ENCODE measurements around the gene GPSM1.
A peak's percentile ranks its signal among the peaks of the same experiment; 100 is the strongest.

Gene GPSM1

DNA sequence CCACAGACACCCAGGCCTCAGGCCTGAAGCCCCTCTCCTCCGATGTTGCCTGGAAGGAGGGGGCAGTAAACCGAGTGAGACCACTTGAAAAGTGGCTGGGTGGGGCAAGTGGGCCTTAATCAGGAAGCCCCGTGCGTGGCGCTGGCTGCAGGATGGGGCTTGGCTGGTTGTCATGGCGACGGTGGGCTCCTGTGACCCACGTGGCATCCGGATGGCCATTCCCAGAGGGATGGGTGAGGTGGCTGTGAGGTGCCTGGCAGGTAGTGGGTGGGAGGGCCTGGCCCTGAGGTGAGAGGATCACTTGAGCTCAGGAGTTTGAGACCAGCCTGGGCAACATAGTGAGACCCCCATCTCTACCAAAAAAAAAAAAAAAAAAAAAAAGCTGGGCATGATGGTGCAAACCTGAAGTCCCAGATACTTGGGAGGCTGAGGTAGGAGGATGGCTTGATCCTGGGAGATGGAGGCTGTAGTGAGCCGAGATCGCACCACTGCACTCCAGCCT is 5.2 kb downstream of the GPSM1 start:
- no peak for DNase-seq (ENCODE audit: low read depth in 2 of 2)

GRCh38 chr9:136333045-136333444 is 5.7 kb downstream of the GPSM1 start:
- DNase-seq (ENCODE audit: low read depth in 2 of 2): no peak

GRCh38 chr9:136333486-136333885 is 6.1 kb downstream of the GPSM1 start:
- DNase-seq (ENCODE audit: low read depth in 2 of 2): no peak

DNA sequence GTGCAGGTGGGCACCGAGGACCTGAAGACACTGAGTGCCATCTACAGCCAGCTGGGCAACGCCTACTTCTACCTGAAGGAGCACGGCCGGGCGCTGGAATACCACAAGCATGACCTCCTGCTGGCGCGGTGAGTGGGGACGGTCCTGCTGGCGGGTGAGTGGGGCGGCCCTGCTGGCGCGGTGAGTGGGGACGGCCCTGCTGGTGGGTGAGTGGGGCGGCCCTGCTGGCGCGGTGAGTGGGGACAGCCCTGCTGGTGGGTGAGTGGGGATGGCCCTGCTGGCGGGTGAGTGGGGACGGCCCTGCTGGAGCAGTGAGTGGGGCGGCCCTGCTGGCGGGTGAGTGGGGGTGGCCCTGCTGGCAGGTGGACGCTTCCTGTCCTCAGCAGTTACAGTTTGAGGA is 7.2 kb downstream of the GPSM1 start:
- DNase-seq (ENCODE audit: low read depth in 2 of 2): no peak

- no peak for DNase-seq (ENCODE audit: low read depth in 2 of 2)
These were observed 8.2 kb downstream of the GPSM1 start for GRCh38 chr9:136335296-136336155.

GRCh38 chr9:136336156-136336870 is 9.0 kb downstream of the GPSM1 start:
- no peak for DNase-seq (ENCODE audit: low read depth in 2 of 2)

DNA sequence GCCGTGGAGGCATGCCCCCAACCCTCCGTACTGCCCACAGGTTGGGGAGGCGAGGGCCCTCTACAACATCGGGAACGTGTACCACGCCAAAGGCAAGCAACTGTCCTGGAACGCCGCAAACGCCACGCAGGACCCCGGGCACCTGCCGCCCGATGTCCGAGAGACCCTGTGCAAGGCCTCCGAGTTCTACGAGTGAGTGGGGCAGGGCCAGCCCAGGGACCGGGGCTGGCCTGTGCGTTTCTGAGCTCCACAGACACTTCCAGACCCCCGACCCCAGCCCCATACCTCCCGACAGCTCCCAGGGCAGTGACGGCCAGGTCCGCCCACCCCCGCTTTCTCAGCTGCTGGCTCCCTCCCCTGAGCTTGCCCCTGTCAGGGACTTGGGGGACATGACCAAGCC is 9.5 kb downstream of the GPSM1 start:
- DNase-seq (ENCODE audit: low read depth in 2 of 2): no peak

GRCh38 chr9:136337416-136338395 is 10.4 kb downstream of the GPSM1 start:
- no peak for DNase-seq (ENCODE audit: low read depth in 2 of 2)

- no peak for DNase-seq (ENCODE audit: low read depth in 2 of 2)
These were observed 11.2 kb downstream of the GPSM1 start for GRCh38 chr9:136338511-136338910.

DNA sequence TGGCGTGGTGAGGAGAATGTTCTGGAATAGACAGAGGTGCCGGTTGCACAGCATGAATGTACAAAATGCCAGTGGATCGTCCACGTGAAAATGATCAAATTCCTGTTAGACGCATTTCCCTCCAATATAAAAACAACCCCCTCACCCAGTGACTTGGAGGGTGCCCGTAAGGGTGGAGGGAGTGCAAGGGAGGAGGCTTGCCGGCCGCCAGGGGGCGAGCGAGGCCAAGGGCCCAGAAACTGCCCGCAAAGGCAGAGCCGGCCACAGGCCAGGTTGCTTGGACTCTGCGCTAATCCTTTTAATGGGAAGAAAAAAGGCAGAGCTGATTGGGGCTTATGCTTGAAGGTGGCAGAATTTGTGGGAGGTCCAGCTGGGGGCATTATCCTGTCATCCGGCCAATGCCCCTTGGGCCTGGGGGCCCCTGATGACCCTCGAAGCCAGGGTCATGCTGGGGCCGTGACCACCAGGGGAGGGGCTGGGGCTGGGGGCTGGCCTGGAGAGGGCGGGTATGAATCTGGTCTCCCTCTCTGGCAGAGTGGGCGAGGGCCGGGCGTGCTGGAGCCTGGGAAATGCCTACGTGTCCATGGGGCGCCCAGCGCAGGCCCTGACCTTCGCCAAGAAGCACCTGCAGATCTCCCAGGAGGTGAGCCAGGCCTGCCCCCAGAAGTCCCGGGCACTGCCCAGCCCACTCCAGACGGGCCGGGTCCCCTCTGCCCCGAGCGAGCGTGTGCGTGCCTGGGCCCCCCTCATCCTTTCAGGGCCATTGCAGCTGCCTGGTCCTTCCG is 12.0 kb downstream of the GPSM1 start:
- no peak for DNase-seq (ENCODE audit: low read depth in 2 of 2)

- no peak for DNase-seq (ENCODE audit: low read depth in 2 of 2)
These were observed 12.6 kb downstream of the GPSM1 start for GRCh38 chr9:136339958-136340310.

DNA sequence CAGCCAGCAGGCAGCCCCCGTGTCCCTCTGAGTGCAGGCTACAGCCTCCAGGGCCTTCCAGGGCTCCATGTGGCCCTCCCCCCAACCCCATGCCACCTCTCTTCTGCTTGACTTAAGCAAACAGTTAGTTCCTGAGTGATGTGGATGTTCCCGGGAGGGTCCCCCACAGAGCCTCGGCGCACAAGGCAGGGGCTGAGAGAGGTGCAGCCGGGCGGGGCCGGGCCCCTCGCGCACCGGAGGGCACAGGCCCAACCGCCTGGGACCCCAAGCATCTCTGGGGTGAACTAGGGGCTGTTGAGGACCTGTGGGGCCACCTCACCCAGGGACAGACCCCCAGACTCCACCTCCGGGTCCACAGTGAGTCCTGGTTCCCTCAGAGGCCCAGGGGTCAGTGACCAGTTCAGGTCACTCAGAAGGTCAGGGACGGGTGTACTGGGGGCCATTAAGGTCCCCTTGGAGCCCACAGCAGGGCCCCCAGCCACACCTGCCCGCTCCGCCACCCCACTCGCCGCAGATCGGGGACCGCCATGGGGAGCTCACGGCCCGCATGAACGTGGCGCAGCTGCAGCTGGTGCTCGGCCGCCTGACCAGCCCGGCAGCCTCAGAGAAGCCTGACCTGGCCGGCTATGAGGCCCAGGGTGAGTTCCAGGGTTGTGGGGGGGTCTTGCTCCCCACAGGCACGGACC is 13.2 kb downstream of the GPSM1 start:
- DNase-seq (ENCODE audit: low read depth in 2 of 2): no peak

DNA sequence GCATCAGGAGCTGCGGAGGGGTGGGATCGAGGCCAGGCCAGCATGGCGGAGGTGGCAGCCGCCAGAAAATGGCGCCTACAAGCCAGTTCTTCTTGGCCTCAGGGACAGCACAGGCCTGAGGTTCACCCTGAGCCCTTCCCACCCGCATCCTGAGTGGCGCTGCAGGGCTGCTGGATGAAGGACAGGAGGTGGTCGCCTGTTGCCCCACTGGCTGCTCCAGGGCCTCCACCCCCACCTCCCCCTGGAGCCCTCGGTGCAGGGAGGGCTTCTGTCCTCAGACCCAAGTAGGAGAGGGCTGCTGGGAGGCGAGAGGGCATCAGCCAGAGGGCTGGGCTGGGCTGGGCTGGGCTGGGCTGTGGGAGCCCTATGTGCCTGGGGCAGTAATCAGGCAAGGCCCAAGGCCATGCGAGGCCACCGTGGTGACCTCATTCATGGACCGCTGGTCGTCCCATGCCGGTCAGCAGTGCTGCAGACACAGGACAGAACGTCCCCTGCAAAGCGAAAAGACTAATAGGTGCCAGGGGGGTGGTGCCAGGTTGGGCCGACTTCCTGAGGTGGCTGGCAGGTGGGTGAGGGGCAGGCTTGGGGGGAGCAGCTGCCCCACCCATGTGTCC is 13.8 kb downstream of the GPSM1 start:
- no peak for DNase-seq (ENCODE audit: low read depth in 2 of 2)

DNA sequence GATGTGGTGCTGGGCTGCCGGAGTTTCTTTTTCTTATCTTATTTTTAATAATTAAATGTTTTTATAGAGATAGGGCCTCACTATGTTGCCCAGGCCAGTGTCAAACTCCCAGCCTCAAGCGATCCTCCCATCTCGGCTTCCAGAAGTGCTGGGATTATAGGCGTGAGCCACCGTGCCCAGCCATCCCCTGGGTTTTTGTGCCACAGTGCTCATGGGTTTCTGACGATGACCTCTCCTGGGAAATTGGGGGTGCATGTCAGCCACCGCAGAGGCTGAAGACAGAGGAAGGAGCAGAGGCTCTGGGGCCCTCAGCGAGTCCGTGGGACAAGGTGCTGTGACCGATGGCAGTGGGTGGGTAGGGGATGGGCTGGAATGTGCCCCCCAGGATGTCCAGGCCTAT is 14.4 kb downstream of the GPSM1 start:
- no peak for DNase-seq (ENCODE audit: low read depth in 2 of 2)

GRCh38 chr9:136342181-136343120 is 15.1 kb downstream of the GPSM1 start:
- DNase-seq (ENCODE audit: low read depth in 2 of 2): peak; percentile 46 to 47

DNA sequence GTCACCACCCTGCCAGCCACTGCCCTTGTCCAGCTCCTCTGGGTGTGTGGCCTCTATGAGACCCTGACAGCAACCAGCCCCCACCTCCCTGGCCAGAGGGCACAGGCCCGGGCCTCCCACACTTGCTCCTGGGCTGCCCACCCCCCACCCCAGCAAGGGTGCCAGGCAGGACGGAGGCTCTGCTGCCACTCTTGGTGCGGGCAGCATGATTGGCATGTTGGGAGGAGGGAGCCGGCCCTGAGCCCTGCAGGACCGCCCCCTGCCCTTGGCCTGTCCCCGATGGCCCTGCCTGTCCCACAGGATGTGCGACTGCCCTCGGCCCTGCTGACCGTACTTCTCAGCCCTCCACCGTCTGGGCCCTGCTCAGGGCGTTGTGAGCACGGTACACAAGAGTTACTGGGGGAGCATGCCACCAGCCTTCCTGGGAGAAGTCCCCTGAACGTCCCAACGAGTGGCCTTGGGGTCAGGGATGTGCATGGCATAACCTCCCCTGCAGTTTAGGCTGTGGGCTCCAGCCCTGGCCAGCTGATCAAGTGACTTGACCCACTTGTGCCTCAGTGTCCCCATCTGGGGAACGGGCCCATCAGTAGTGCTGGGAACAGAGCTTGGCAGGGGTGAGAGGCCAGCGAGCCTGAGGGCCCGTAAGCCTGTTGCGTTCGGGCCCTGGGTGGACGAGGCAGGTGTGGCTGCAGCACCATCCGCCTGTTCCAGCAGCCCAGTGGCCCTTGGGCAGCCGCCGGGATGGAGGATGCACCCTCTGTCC is 16.0 kb downstream of the GPSM1 start:
- DNase-seq (ENCODE audit: low read depth in 2 of 2): no peak

DNA sequence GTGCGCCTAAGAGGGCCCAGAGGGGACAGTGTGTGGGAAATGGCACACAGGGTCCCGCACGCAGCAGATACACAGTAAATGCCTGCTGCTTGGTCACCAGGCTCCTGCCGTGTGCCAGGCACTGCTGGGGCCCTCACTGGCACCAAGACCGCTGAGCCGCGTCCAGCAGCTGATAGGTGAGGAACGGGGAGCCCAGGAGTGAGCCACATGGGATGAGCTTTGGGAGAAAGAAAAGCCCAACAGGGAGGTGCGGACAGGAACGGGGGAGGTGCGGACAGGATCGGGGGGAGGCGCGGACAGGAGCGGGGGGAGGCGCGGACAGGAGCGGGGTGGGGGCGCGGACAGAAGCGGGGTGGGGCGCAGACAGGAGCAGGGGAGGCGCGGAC is 16.5 kb downstream of the GPSM1 start:
- DNase-seq (ENCODE audit: low read depth in 2 of 2): no peak
